Thyroid gland (tissue), 4 donors: Measurements from ENCODE around the gene TCF3. TPM values are rescaled to one million over a fixed set of nuclear protein-coding genes. Genes with fewer than 3 reads are reported as not detected.

ENCODE experiments used
- DNase-seq, 2 donors: peaks; one replicate each; pipeline ENCODE4 v3.0.0-alpha.2; 2019
- H3K27ac ChIP-seq, 3 donors: fragments of 200-600 bp; sonication (generic); 1 replicate in 2 of 3; 2 replicates in 1 of 3; pipeline ENCODE4 v1.5.1; 2016 to 2019; ENCODE audit warnings: mild to moderate bottlenecking in 1 of 3, moderate library complexity in 1 of 3
- H3K27me3 ChIP-seq: fragments of 200-600 bp; sonication (generic); one replicate; pipeline ENCODE4 v1.5.1; 2019
- H3K36me3 ChIP-seq, 2 donors: fragments of 200-600 bp; sonication (generic); one replicate each; pipeline ENCODE4 v1.5.1; 2016 to 2019
- H3K4me1 ChIP-seq, 2 donors: fragments of 200-600 bp; sonication (generic); one replicate each; pipeline ENCODE4 v1.5.1; 2017 to 2019
- H3K4me3 ChIP-seq, 3 donors: fragments of 200-600 bp; sonication (generic); replicated peaks in 1 of 3; 1 replicate in 2 of 3; 2 replicates in 1 of 3; pipeline ENCODE4 v1.5.1; 2016; ENCODE audit warnings: mild to moderate bottlenecking in 1 of 3
- H3K9me3 ChIP-seq: fragments of 200-600 bp; sonication (generic); one replicate; pipeline ENCODE4 v1.5.1; 2017
- POLR2A ChIP-seq, 2 donors: fragments of 450-650 bp; IDR thresholded peaks; one replicate each; pipeline ENCODE4 v1.6.1; 2017; ENCODE audit warnings: antibody characterized with exemption in 2 of 2, mild to moderate bottlenecking in 2 of 2, moderate library complexity in 1 of 2
- WGBS, 2 donors: methylation state at CpG; one replicate each; pipeline ENCODE4 v1.1.5; 2017; 5-methylcytosine and 5-hydroxymethylcytosine counted together
- intact Hi-C: fragments of 100-400 bp; cut with DNase I; formaldehyde crosslinking; loops from one replicate; pipeline ENCODE4 v1.15.1; 2023
- total RNA-seq, 4 donors: library from RNA; depleted of rRNA; stranded (reverse); fragments of >200 nt; gene quantifications; one replicate each; pipeline ENCODE4 v1.2.3, GENCODE V29; 2016
- TF ChIP-seq, protein P1 (sequence below), 6 experiments: fragments of 200-600 bp in 3 of 6; fragments of 450-650 bp in 3 of 6; sonication (generic) in 3 of 6; IDR thresholded peaks; one replicate each; pipeline ENCODE4 v1.5.1; 2016 to 2019; ENCODE audit warnings: antibody characterized with exemption in 6 of 6, mild to moderate bottlenecking in 2 of 6, inconsistent platforms in 1 of 6, moderate library complexity in 1 of 6

TCF3 gene
- total RNA-seq, 4 donors from 2014 or later: 28.6 to 70.6 (median 43.8) TPM

DNA sequence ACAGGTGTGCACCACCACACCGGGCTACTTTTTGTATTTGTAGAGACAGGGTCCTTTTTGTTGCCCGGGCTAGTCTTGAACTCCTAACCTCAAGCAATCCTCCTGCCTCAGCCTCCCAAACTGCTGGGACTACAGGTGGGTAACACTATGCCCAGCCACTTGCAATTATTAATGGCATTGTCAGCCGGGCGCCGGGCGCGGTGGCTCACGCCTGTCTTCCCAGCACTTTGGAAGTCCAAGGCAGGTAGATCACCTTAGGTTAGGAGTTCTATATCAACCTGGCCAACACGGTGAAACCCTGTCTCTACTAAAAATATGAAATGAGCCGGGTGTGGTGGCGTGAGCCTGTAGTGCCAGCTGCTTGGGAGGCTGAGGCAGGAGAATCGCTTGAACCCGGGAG, 81.6 kb downstream of the TCF3 start:
- no peak for TF ChIP-seq POLR2A (IDR thresholded peaks at IDR 0.05)
- TF ChIP-seq, protein P1, sequence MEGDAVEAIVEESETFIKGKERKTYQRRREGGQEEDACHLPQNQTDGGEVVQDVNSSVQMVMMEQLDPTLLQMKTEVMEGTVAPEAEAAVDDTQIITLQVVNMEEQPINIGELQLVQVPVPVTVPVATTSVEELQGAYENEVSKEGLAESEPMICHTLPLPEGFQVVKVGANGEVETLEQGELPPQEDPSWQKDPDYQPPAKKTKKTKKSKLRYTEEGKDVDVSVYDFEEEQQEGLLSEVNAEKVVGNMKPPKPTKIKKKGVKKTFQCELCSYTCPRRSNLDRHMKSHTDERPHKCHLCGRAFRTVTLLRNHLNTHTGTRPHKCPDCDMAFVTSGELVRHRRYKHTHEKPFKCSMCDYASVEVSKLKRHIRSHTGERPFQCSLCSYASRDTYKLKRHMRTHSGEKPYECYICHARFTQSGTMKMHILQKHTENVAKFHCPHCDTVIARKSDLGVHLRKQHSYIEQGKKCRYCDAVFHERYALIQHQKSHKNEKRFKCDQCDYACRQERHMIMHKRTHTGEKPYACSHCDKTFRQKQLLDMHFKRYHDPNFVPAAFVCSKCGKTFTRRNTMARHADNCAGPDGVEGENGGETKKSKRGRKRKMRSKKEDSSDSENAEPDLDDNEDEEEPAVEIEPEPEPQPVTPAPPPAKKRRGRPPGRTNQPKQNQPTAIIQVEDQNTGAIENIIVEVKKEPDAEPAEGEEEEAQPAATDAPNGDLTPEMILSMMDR (IDR thresholded peaks at IDR 0.05): no peak
- intact Hi-C loops: no loop called here
- no peak for DNase-seq
- 97 to 98% methylated on average over 12 to 13 of the region's 13 CpGs for WGBS, 2 donors
- H3K4me1 ChIP-seq: peaks cover 9 to 12% of the 10 kb centered on the region in 2 donors
- H3K27ac ChIP-seq: no peak overlapping the region
- no peaks in the 10 kb centered on the region for H3K9me3 ChIP-seq
- H3K36me3 ChIP-seq: no peaks in the 10 kb centered on the region
- no peak overlapping the region for H3K4me3 ChIP-seq
- no peaks in the 10 kb centered on the region for H3K27me3 ChIP-seq

DNA sequence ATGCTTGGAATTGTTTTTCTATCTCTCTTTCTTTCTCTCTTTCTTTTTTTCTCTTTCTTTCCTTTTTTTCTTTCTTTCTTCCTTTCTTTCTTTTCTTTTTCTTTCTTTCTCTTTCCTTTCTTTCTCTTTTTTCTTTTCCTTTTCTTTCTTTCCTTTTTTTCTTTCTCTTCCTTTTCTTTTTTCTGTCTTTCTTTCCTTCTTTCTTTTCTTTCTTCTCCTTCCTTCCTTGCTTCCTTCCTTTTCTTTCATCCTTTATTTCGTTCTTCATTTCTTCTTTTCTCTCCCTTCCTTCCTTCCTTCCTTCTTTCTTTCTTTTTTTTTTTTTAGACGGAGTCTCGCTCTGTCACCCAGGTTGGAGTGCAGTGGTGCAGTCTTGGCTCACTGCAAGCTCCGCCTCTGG, 82.4 kb downstream of the TCF3 start:
- no peaks in the 10 kb centered on the region for H3K9me3 ChIP-seq
- no peak for TF ChIP-seq POLR2A (IDR thresholded peaks at IDR 0.05)
- TF ChIP-seq, protein P1 (IDR thresholded peaks at IDR 0.05): no peak
- intact Hi-C loops: loop anchor here (5.0 kb wide), 1 partner anchor 32 kb away; no protein-coding TSS in a partner anchor
- no peaks in the 10 kb centered on the region for H3K36me3 ChIP-seq
- no peaks in the 10 kb centered on the region for H3K27me3 ChIP-seq
- no peak for DNase-seq
- H3K4me3 ChIP-seq: no peak overlapping the region
- peaks cover 12 to 13% of the 10 kb centered on the region in 2 donors for H3K4me1 ChIP-seq
- 85 to 86% methylated on average over 4 of the region's 4 CpGs for WGBS, 2 donors
- no peak overlapping the region for H3K27ac ChIP-seq

DNA sequence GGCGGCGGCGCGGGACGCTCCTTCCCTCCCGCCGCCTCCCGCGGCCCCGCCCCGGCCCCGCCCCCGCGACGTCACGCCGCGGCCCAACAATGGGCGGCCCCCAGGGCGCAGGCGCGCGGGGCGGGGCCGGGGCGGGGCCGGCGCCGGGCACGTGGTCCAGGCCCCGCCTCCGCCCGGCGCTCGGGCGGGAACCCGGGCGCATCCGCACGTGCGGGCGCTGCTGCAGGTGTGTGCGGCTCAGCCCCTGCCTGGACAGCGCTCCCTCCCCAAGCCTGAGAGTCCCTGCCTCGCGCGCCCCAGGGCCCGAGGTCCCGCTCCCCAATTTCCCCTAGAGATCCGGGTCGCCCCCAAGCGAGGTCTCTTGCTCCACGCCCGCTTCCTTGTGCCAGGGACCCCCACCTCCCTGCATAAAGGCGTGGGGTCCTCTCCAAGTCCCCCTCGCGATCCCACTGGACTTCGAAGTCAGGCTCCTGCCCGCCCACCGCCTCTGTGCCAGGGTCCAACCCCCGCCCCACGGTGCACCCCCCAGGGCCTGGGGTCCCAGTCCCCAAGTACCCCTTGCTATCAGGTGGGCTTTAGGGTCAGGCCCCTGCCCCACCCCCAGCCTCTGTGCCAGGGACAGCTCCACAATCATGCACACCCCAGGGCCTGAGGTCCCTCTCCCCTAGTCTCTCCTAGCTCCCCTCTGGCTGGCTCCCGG, 83.9 kb downstream of the TCF3 start, which contains the start of gene MEX3D:
Gene MEX3D, minus strand, starts transcription at position 6 of the 700 bp plus-strand sequence. CDS start 267 bp downstream, outside the sequence.
- peak within 1 kb of the TSS; percentile 46 to 82 (median 47) for H3K27ac ChIP-seq
- intact Hi-C loops: loop anchor here (5.0 kb wide), 1 partner anchor 34 kb away; no protein-coding TSS in a partner anchor
- peak; percentile 74 to 78 for DNase-seq
- H3K9me3 ChIP-seq: no peaks in the 10 kb centered on the region
- no peaks in the 10 kb centered on the region for H3K36me3 ChIP-seq
- H3K4me1 ChIP-seq: peaks cover 12 to 13% of the 10 kb centered on the region in 2 donors
- peak within 1 kb of the TSS; percentile 71 to 96 (median 83) for H3K4me3 ChIP-seq
- no peaks in the 10 kb centered on the region for H3K27me3 ChIP-seq
- TF ChIP-seq, protein P1 (IDR thresholded peaks at IDR 0.05): no peak
- peak in 1 of 2 donors; percentile 38 for TF ChIP-seq POLR2A (IDR thresholded peaks at IDR 0.05)
- 19 to 23% methylated on average over 8 to 21 of the region's 63 CpGs for WGBS, 2 donors

DNA sequence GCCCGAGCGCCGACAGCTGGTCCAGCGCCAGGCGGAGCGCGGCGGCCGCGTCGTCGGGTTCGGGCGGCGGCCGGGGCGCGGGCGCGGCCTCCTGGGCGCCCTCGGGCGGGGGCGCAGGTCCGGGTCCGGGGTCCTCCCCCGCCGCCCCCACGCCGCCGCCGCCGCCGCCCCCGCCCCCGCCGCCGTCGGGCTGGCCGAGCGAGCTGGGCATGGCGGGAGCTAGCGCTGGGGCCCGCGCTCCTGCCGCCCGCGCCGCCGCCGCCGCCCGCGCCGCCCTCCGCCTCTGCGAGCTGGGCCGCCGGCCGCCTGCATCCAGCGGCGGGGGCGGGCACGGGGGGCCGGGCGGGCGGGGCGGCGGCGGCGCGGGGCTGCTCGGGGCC, 84.6 kb downstream of the TCF3 start:
- H3K4me1 ChIP-seq: peaks cover 12 to 13% of the 10 kb centered on the region in 2 donors
- no peak for TF ChIP-seq POLR2A (IDR thresholded peaks at IDR 0.05)
- TF ChIP-seq, protein P1 (IDR thresholded peaks at IDR 0.05): no peak
- no peak overlapping the region for H3K4me3 ChIP-seq
- no peaks in the 10 kb centered on the region for H3K27me3 ChIP-seq
- H3K36me3 ChIP-seq: no peaks in the 10 kb centered on the region
- WGBS, 2 donors: no CpG with 5 or more reads among the region's 73 CpGs
- intact Hi-C loops: loop anchor here (5.0 kb wide), 1 partner anchor 34 kb away; no protein-coding TSS in a partner anchor
- no peaks in the 10 kb centered on the region for H3K9me3 ChIP-seq
- H3K27ac ChIP-seq: no peak overlapping the region
- DNase-seq: no peak
